Activated CD8-positive, alpha-beta memory T cell treated with anti-CD3 and anti-CD28 coated beads, Interleukin-2, amount 10 ng/mL, durations not matched to agents 7 days and 5 days (primary cell): ENCODE measurements around the gene ESR2. TPM values are rescaled to one million over a fixed set of nuclear protein-coding genes. Genes with fewer than 3 reads are reported as not detected.

Source experiments
- ATAC-seq: fragments of 150-1000 bp; cut with Tn5 transposase; one replicate; pipeline ENCODE4 v1.10.0; 2021; ENCODE audit warnings: moderate library complexity
- CTCF ChIA-PET: fragments of 350-600 bp; sonication (Branson Sonifier 250); formaldehyde crosslinking; loops from one replicate; lab custom pipeline; 2021; ENCODE audit warnings: antibody characterized with exemption; lab: Charles Lee
- DNase-seq: peaks from one replicate; pipeline ENCODE4 v3.0.0-alpha.2; 2020
- H3K27ac Mint-ChIP-seq: one replicate; pipeline ENCODE4 v1.8.0; 2021; ENCODE audit warnings: mild to moderate bottlenecking, mixed read lengths
- H3K27me3 Mint-ChIP-seq: one replicate; pipeline ENCODE4 v1.8.0; 2021; ENCODE audit warnings: mixed read lengths
- H3K36me3 Mint-ChIP-seq: one replicate; pipeline ENCODE4 v1.8.0; 2021; ENCODE audit warnings: mild to moderate bottlenecking, mixed read lengths
- H3K4me1 Mint-ChIP-seq: one replicate; pipeline ENCODE4 v1.8.0; 2021; ENCODE audit warnings: mixed read lengths
- H3K4me3 Mint-ChIP-seq: one replicate; pipeline ENCODE4 v1.8.0; 2021; ENCODE audit warnings: mild to moderate bottlenecking, moderate library complexity, mixed read lengths
- H3K9me3 Mint-ChIP-seq: one replicate; pipeline ENCODE4 v1.8.0; 2022; ENCODE audit warnings: low read depth, mixed read lengths
- total RNA-seq, 2 experiments: library from RNA; stranded (reverse); gene quantifications; one replicate each; pipeline ENCODE4 v1.2.3, GENCODE V29; 2021

Gene ESR2
- total RNA-seq, 2 experiments from 2014 or later = 0.15 to 0.49 TPM

GRCh38 chr14:64095620-64096019, 198.6 kb downstream of the ESR2 start:
- Mint-ChIP-seq H3K27ac (no peak overlapping the region), H3K4me1 (no peaks in the 10 kb centered on the region), H3K27me3 (no peaks in the 10 kb centered on the region), H3K36me3 (peaks cover 26% of the 10 kb centered on the region), H3K9me3 (no peaks in the 10 kb centered on the region), H3K4me3 (no peak overlapping the region)
- no peak for ATAC-seq
- DNase-seq = no peak
- CTCF ChIA-PET = no interaction called here

GRCh38 chr14:64092940-64093339, 201.2 kb downstream of the ESR2 start:
- no peaks in the 10 kb centered on the region for H3K9me3 Mint-ChIP-seq
- H3K4me1 Mint-ChIP-seq = no peaks in the 10 kb centered on the region
- peaks cover 17% of the 10 kb centered on the region for H3K36me3 Mint-ChIP-seq
- no peaks in the 10 kb centered on the region for H3K27me3 Mint-ChIP-seq
- DNase-seq (no peak), ATAC-seq (no peak)
- no peak overlapping the region for H3K4me3 Mint-ChIP-seq
- H3K27ac Mint-ChIP-seq = no peak overlapping the region
- CTCF ChIA-PET = no interaction called here

DNA sequence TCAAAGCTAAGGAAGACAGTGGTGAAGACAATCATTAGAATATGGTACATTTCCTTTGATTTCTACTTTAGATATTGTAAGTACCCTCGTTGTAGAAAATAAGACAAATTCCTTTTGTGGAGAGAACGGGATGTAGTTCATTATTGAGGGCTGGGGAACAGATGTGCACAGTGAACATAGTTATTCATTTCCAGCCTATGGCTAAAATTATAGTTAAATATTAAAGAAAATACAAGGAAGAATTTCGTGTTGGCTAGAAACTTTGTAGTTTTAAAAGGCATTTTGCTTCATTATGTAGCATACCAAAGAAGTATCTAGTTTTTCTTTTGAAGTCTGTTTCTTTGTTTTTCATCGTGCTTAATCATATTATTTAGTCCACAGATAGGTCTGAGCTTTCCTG, 201.8 kb downstream of the ESR2 start:
- H3K27ac Mint-ChIP-seq = no peak overlapping the region
- H3K36me3 Mint-ChIP-seq = peaks cover 14% of the 10 kb centered on the region
- H3K27me3 Mint-ChIP-seq = no peaks in the 10 kb centered on the region
- no peaks in the 10 kb centered on the region for H3K4me1 Mint-ChIP-seq
- ATAC-seq (no peak), DNase-seq (no peak)
- no peak overlapping the region for H3K4me3 Mint-ChIP-seq
- CTCF ChIA-PET = no interaction called here
- H3K9me3 Mint-ChIP-seq = no peaks in the 10 kb centered on the region

- H3K4me1 Mint-ChIP-seq = no peaks in the 10 kb centered on the region
- no peaks in the 10 kb centered on the region for H3K27me3 Mint-ChIP-seq
- peaks cover 14% of the 10 kb centered on the region for H3K36me3 Mint-ChIP-seq
- H3K4me3 Mint-ChIP-seq = no peak overlapping the region
- CTCF ChIA-PET = no interaction called here
- H3K27ac Mint-ChIP-seq = no peak overlapping the region
- ATAC-seq = no peak
- no peaks in the 10 kb centered on the region for H3K9me3 Mint-ChIP-seq
- no peak for DNase-seq
Observed at GRCh38 chr14:64091217-64091616, 203.0 kb downstream of the ESR2 start.

DNA sequence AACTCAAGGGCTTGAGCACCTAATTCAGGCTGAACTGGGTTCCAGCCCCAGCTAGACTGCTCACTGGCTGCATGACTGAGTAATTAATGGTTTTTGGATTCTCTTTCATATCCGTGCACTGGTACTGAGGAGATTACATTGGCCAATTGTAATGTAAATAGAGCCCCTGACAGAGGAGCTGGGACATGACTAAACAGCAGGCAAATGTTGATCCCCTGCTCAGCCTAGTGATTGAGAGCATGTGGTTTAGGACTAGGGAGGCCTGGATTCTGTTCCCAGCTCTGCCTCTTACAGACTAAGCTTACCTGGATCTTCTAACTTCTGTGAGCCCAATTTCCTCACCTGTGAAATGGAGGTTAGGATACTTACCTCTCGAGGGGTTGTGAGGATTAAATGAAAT, 204.3 kb downstream of the ESR2 start:
- H3K27me3 Mint-ChIP-seq = no peaks in the 10 kb centered on the region
- peaks cover 14% of the 10 kb centered on the region for H3K36me3 Mint-ChIP-seq
- H3K27ac Mint-ChIP-seq = no peak overlapping the region
- DNase-seq = no peak
- ATAC-seq = no peak
- H3K4me1 Mint-ChIP-seq = no peaks in the 10 kb centered on the region
- H3K4me3 Mint-ChIP-seq = no peak overlapping the region
- H3K9me3 Mint-ChIP-seq = no peaks in the 10 kb centered on the region
- CTCF ChIA-PET = no interaction called here

GRCh38 chr14:64088647-64088964, 205.6 kb downstream of the ESR2 start:
- Mint-ChIP-seq H3K4me1 (no peaks in the 10 kb centered on the region), H3K36me3 (peaks cover 14% of the 10 kb centered on the region), H3K27me3 (no peaks in the 10 kb centered on the region), H3K4me3 (no peak overlapping the region), H3K9me3 (no peaks in the 10 kb centered on the region), H3K27ac (no peak overlapping the region)
- CTCF ChIA-PET = no interaction called here
- DNase-seq (no peak), ATAC-seq (no peak)

- Mint-ChIP-seq H3K36me3 (peaks cover 17% of the 10 kb centered on the region), H3K9me3 (no peaks in the 10 kb centered on the region), H3K4me3 (no peak overlapping the region), H3K4me1 (no peaks in the 10 kb centered on the region), H3K27me3 (no peaks in the 10 kb centered on the region), H3K27ac (no peak overlapping the region)
- CTCF ChIA-PET = no interaction called here
- DNase-seq = no peak
- ATAC-seq = no peak
Observed at GRCh38 chr14:64082837-64083236, 211.3 kb downstream of the ESR2 start.

DNA sequence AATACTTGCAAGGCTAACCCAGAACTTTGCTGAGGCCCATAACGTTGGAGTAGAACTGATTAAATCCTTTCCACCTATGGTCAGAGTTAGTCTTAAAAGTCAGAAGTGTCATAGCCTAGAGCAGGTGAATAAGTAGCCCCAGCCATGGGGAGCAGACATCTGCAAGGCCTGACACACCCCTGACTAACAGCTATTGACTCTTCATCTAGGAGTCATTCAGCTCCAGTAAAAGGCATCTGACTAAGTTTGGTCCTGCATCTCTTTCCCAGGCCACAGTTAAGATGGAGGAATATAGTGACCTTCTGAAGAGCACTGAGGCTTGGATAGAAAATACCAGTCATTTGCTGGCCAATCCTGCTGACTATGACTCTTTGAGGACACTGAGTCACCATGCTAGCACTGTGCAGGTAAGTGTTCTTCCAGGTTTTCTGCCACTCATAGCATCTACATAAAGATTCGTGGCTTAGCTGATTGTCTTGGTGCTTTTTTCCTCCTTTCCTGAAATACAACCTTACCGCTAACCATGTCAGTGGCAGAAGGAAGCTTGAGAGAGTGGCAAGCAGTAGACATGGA, 212.9 kb downstream of the ESR2 start:
- Mint-ChIP-seq H3K4me1 (no peaks in the 10 kb centered on the region), H3K27me3 (no peaks in the 10 kb centered on the region), H3K4me3 (no peak overlapping the region), H3K36me3 (peaks cover 17% of the 10 kb centered on the region), H3K9me3 (no peaks in the 10 kb centered on the region), H3K27ac (no peak overlapping the region)
- CTCF ChIA-PET = interaction anchor here (0.6 kb wide), 1 partner anchor 166 kb away, joined by 3 read pairs; no protein-coding TSS in a partner anchor
- ATAC-seq = no peak
- no peak for DNase-seq

DNA sequence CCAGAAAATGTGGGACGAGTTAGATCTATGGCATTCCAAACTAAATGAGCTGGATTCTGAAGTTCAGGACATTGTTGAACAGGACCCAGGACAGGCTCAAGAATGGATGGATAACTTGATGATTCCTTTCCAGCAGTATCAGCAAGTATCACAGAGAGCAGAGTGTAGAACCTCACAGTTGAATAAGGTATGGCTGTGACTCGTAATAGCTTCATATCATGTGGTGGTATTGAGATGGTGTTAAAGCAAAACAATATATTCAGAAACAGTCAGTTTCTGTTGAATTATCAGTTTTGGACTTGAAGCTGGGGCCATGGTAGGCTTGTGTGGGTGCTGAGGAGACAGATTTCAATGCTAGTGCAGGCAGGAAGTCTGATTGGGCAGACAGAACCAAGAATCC, 213.7 kb downstream of the ESR2 start:
- H3K27me3 Mint-ChIP-seq = no peaks in the 10 kb centered on the region
- CTCF ChIA-PET = no interaction called here

GRCh38 chr14:64075613-64076005, 218.6 kb downstream of the ESR2 start:
- Mint-ChIP-seq H3K4me3 (no peak overlapping the region), H3K27me3 (no peaks in the 10 kb centered on the region), H3K36me3 (peaks cover 29% of the 10 kb centered on the region), H3K9me3 (no peaks in the 10 kb centered on the region), H3K27ac (no peak overlapping the region), H3K4me1 (peaks cover 4% of the 10 kb centered on the region)
- no peak for ATAC-seq
- CTCF ChIA-PET = no interaction called here
- no peak for DNase-seq

More for the DNA sequence above, 213.7 kb downstream of the ESR2 start:
- Mint-ChIP-seq H3K27ac (no peak overlapping the region), H3K4me3 (no peak overlapping the region), H3K36me3 (peaks cover 17% of the 10 kb centered on the region), H3K4me1 (no peaks in the 10 kb centered on the region), H3K9me3 (no peaks in the 10 kb centered on the region)
- DNase-seq (no peak), ATAC-seq (no peak)

- H3K27ac Mint-ChIP-seq = no peak overlapping the region
- peaks cover 4% of the 10 kb centered on the region for H3K4me1 Mint-ChIP-seq
- no peak overlapping the region for H3K4me3 Mint-ChIP-seq
- H3K9me3 Mint-ChIP-seq = no peaks in the 10 kb centered on the region
- H3K27me3 Mint-ChIP-seq = no peaks in the 10 kb centered on the region
- ATAC-seq (no peak), DNase-seq (no peak)
- peaks cover 26% of the 10 kb centered on the region for H3K36me3 Mint-ChIP-seq
- CTCF ChIA-PET = no interaction called here
Observed at GRCh38 chr14:64074961-64075612, 219.1 kb downstream of the ESR2 start.

- H3K27me3 Mint-ChIP-seq = no peaks in the 10 kb centered on the region
- peaks cover under 1% of the 10 kb centered on the region for H3K4me1 Mint-ChIP-seq
- DNase-seq = no peak
- CTCF ChIA-PET = no interaction called here
- no peak overlapping the region for H3K4me3 Mint-ChIP-seq
- no peak overlapping the region for H3K27ac Mint-ChIP-seq
- no peaks in the 10 kb centered on the region for H3K9me3 Mint-ChIP-seq
- H3K36me3 Mint-ChIP-seq = peaks cover 27% of the 10 kb centered on the region
- no peak for ATAC-seq
Observed at GRCh38 chr14:64069634-64070359, 224.4 kb downstream of the ESR2 start.

- Mint-ChIP-seq H3K4me1 (peaks cover under 1% of the 10 kb centered on the region), H3K9me3 (no peaks in the 10 kb centered on the region), H3K4me3 (no peak overlapping the region), H3K27ac (no peak overlapping the region), H3K36me3 (peaks cover 16% of the 10 kb centered on the region), H3K27me3 (no peaks in the 10 kb centered on the region)
- CTCF ChIA-PET = interaction anchor here (0.7 kb wide), 1 partner anchor 113 kb away, joined by 3 read pairs; no protein-coding TSS in a partner anchor
- ATAC-seq (no peak), DNase-seq (no peak)
Observed at GRCh38 chr14:64064447-64064846, 229.7 kb downstream of the ESR2 start.
